ENCODE data around the gene MED13L. TPM values are rescaled to one million over a fixed set of nuclear protein-coding genes. Genes with fewer than 3 reads are reported as not detected.

MED13L gene
- total and polyA plus RNA-seq, 2 of the 8 experiments (the other 6 are each of a cell fraction or from before 2014, with no cell fraction given) = 15.9 to 51.7 TPM

DNA sequence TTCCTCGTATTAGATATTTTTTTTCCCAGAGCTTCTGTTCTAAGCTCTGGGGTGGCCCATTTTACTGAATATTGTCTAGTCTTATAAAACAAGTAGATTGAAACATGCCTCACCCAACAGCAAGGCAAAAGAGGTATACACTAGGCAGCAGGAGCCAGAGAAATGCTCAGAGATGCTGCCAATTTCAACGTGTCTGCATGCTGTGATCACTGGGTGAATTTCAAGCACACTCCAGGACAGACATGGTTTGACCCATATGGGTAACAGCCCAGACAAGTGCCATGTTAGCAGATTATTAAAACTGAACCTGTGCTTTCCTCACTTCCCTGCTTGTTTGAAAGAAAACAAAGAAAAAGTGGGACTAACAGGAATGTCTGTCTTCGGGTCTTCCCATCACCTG, 321.3 kb downstream of the MED13L start:
- Histone ChIP-seq H3K23ac (ENCODE audit: insufficient read length) (no peak overlapping the region), H2BK5ac (ENCODE audit: low read depth, low read length) (no peak overlapping the region), H3K23me2 (ENCODE audit: low read depth, low read length) (no peaks in the 10 kb centered on the region), H3K27ac (ENCODE audit: low read depth, low read length) (no peak overlapping the region), H2BK15ac (ENCODE audit: low read length) (no peak overlapping the region), H2BK20ac (ENCODE audit: low read length) (no peak overlapping the region), H3K4ac (replicated peaks; ENCODE audit: insufficient read length, low read depth, low read length) (no peak overlapping the region), H2BK120ac (replicated peaks; ENCODE audit: low read depth, low read length) (no peak overlapping the region), H3K9ac (replicated peaks in 1 of 4; ENCODE audit: extremely low read depth in 1 of 4, low read depth in 3 of 4, low read length in 3 of 4) (no peak overlapping the region), H3K27me3 (replicated peaks in 1 of 4; ENCODE audit: control insufficient read depth in 3 of 4, extremely low read depth in 1 of 4, insufficient read depth in 3 of 4, low read length in 3 of 4) (no peaks in the 10 kb centered on the region), H3K4me1 (replicated peaks in 1 of 4; ENCODE audit: control insufficient read depth in 3 of 4, insufficient read depth in 4 of 4, low read length in 3 of 4) (peaks cover 0 to 4% (median 2%) of the 10 kb centered on the region in 4 experiments; a peak in 4 of 7 replicates), H3K14ac (ENCODE audit: insufficient read length) (no peak overlapping the region), H3K36me3 (ENCODE audit: control insufficient read depth in 2 of 4, insufficient read depth in 4 of 4, low read length in 3 of 4) (peaks cover 5 to 12% (median 8%) of the 10 kb centered on the region in 4 experiments; a peak in 5 of 8 replicates), H4K20me1 (replicated peaks in 1 of 2; ENCODE audit: control insufficient read depth in 1 of 2, insufficient read depth in 2 of 2, low read length in 2 of 2) (no peaks in the 10 kb centered on the region), H4K8ac (ENCODE audit: extremely low read depth, insufficient read depth, low read length) (no peak overlapping the region), H3K4me2 (ENCODE audit: insufficient read depth in 1 of 2, low read depth in 2 of 2, low read length in 2 of 2) (no peak overlapping the region), H3K79me1 (ENCODE audit: low read depth, low read length) (no peaks in the 10 kb centered on the region), H3K18ac (ENCODE audit: extremely low read depth, low read length) (no peak overlapping the region), H4K91ac (replicated peaks; ENCODE audit: insufficient read length, low read length) (no peak overlapping the region), H3K79me2 (ENCODE audit: control insufficient read depth in 1 of 2, insufficient read depth in 2 of 2, low read length in 2 of 2) (no peaks in the 10 kb centered on the region), H2BK12ac (ENCODE audit: low read depth, low read length) (no peak overlapping the region), H3K4me3 (ENCODE audit: extremely low read depth in 1 of 4, insufficient read depth in 2 of 4, low read depth in 3 of 4, low read length in 4 of 4) (no peak overlapping the region), H4K5ac (ENCODE audit: insufficient read length, low read depth, low read length) (no peak overlapping the region), H2AFZ (ENCODE audit: low read length) (no peak overlapping the region), H3K9me3 (ENCODE audit: insufficient read depth in 2 of 2, low read depth in 1 of 2, low read length in 1 of 2) (no peaks in the 10 kb centered on the region), H3K56ac (replicated peaks; ENCODE audit: insufficient read length, low read depth, low read length) (no peak overlapping the region), H2AK5ac (ENCODE audit: low read depth, low read length) (no peak overlapping the region)
- no peak for TF ChIP-seq POU5F1 (IDR thresholded peaks at IDR 0.05; ENCODE audit: low read depth, low read length)
- CTCF ChIA-PET (ENCODE audit: partially characterized antibody) = interaction anchor here (0.6 to 1.4 kb wide), 3 partner anchors 10 to 782 kb away, joined by 3 read pairs; partner anchors contain the start of gene SPRING1
- DNase-seq (ENCODE audit: low read depth in 1 of 2, low spot score in 2 of 2) (no peak), FAIRE-seq (no peak)
- 93% methylated on average over 3 of the region's 3 CpGs; no CpG with 5 or more reads in 1 of the 2 experiments for WGBS, 2 experiments (ENCODE audit: extremely low coverage in 1 of 2, insufficient coverage in 1 of 2, insufficient read length in 1 of 2, insufficient replicate concordance in 2 of 2, low coverage in 1 of 2, low lambda C conversion rate in 2 of 2, missing lambda C conversion rate in 1 of 2)
- POLR2A ChIA-PET (ENCODE audit: partially characterized antibody) = no interaction called here
